Measurements from ENCODE around the gene IGSF9.

IGSF9 gene

DNA sequence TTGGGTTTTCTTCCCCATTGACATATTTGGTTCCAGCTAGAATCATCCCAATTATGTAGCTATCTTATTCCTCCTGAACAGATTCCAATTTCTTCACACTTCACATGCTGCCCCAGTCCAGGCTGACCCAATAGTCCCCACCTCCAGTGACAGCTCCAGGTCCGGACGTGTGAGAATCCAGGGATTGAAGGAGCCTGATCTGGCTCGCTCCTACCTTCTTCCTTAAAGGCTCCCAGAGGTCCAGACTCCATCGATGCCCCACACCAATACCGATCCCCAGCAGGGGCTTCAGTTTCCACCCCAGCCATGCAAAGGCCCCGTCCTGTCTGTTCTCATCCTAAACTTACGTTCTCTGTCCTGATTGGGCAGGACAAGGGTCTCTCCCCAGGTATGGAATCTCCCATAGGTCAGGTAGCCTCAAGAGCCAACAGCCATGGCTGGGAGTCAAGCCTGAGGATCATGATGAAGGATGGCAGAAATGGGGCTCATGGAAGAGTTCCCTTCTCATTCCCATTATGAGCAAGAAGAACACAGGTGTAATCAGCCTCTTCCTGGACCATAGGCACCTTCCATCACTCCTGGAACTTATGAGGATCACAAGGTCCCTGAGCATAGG is 29.0 kb upstream of the IGSF9 start:
- no peak for DNase-seq

DNA sequence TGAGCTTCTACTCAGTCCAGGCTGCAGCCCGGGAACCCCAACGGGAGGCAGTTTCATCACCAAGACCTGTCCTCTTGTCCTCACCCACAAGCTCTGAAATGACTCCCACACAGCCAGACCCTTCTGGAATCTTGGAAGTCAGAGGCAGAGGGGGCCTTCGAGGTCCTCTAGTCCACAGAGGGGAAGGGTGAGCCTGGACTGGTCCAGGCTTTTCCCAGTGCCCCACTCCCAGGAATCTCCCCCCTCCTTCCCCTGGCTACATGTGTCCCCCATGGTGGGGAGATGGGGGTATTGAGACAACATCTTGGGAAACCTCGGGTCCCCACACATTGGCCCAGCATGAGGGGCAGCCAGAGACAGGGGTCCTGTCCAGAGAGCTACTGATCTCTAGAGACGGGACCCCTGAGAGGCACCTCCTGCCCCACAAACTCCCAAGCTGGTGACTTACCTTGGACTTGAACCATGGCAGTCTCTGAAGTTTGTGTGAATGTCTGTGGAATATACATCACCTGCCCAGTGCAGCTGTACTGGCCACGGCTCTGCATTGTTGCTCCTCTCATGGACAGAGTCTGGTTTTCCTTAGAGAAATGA is 28.0 kb upstream of the IGSF9 start:
- no peak for DNase-seq

DNA sequence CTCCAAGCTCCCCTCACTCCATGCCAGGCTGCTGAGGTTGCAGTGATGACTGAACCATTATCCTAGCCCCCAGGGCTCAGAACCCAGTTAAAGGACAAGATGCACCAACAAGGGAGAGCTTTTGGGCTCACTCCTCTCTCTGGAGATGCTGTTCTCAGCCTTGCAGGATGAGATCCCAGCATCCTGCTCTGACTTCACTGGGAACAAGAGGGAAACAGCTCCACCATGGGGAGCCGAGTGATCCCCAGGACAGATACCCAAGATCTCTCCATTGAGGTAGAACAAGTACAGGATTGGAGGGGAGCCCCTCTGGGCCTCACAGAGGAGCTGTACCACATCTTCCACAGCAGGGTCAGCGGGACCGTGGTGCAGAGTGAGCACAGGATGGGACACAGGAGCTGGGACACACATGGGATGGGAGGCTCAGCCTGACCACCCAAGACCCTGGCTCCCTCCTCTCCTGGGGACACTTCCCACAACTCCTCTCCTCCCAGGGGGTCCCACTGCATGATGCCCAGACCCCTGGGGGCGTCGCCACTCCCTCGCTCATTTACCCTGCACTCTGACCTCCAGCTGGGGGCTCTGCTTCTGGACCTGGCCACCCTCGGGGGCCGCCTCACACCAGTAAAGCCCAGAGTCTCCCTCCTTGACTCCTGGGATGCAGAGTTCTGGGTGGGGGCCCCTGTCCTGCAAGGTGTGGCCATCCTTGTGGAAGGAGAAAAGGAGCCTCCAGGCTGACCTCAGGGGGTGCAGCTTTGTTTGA is 27.2 kb upstream of the IGSF9 start:
- no peak for DNase-seq

DNA sequence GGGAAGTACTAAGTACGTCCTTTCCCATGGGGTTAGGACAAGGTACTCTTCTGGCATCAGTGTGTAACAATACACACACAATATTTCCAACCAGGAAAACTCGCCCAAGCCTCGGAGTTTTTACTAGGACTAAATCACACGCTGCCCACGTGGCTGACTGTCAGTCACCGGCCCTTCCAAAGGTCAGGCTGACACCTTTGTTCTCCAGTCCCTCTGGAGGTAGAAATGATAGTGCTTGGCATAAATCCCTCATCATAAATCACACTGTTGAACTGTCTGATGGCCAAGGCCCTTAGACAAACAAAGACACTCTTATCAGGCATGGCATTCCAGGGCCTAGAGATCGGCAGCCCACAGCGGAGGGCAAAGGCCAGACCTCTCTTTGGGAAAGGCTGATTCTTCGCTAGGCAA is 25.5 kb upstream of the IGSF9 start:
- DNase-seq = no peak

DNA sequence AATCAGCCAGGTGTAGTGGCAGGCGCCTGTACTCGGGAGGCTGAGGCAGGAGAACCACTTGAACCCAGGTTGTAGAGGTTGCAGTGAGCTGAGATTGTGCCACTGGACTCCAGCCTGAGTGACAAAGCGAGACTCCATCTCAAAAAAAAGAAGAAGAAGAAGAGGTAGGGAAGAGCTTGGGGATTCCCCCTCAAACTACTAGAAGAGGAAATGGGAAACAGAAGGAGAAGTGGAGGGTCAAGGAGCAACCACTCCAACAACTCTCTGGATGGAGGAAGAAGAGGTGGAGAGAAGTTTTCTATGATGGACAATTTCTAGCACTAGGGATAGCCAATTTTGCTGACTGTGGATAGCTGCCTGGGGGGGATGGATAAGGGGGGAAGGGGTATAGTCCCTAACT is 23.5 kb upstream of the IGSF9 start:
- no peak for DNase-seq

DNA sequence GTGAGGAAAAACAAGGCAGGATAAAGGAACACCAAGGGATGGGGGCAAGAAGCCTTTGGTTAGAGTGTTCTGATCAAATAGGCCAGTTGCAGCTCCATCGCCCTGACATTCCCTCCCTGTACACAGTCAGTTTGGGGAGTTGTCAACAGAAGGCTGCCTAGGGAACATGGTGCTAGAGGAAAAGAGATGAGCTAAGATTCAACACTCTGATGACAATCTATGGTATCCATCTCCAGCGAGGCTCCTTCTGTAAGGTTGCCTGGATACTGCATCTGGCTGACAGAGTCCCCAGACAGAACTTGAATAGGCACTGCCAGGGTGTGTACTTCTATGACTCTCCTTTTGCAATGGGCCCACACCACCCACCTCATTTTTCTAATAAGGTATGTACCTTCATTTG is 19.9 kb upstream of the IGSF9 start:
- no peak for DNase-seq

DNA sequence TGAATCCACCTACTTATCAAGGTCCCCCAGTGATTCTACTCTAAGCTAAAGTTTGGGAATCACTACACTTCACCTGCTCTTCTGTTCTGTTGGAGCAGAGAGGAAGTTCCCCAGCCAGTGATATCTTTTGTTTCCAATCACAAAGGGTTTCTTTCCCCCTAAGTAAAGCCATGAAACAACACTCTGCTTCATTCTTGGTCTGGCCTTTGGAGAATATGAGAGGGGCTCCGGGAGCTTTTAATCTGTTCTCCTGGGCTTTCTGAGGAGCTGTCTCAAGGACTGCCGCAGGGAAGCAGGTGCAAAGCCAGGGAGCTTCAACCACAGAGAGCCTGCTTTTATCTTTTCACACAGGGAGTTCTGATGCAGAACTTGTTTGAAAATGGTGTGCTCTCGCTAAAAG is 18.7 kb upstream of the IGSF9 start:
- DNase-seq = no peak

DNA sequence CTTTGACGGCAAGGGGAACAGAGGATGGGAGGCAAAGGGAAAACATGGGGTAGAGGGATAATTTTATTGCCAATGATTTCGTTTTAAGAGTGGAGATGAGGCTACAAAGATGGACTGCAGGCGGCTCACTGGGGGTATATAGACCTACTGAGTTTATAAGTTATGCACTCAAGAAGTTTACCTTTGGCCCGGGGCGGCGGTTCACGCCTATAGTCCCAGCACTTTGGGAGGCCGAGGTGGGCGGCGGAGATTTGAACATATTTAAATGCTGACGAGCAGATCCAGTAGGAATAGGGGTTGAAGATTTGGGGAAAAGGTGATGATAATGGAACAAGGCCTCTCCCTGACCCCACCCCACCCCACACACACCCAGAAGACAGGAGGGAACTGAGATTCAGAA is 16.8 kb upstream of the IGSF9 start:
- no peak for DNase-seq

DNA sequence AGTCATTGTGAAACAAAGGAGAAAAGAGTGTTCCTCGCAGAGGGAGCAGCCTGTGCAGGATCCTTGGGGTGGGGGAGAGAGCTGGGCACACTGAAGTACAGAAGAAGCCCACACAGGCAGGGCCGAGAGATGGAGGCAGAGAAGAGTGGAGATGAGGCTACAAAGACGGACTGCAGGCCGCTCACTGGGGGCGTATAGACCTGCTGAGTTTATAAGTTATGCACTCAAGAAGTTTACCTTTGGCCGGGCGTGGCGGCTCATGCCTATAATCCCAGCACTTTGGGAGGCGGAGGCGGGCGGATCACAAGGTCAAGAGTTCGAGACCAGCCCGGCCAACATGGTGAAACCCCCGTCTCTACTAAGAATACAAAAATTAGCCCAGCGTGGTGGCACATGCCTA is 16.2 kb upstream of the IGSF9 start:
- no peak for DNase-seq

DNA sequence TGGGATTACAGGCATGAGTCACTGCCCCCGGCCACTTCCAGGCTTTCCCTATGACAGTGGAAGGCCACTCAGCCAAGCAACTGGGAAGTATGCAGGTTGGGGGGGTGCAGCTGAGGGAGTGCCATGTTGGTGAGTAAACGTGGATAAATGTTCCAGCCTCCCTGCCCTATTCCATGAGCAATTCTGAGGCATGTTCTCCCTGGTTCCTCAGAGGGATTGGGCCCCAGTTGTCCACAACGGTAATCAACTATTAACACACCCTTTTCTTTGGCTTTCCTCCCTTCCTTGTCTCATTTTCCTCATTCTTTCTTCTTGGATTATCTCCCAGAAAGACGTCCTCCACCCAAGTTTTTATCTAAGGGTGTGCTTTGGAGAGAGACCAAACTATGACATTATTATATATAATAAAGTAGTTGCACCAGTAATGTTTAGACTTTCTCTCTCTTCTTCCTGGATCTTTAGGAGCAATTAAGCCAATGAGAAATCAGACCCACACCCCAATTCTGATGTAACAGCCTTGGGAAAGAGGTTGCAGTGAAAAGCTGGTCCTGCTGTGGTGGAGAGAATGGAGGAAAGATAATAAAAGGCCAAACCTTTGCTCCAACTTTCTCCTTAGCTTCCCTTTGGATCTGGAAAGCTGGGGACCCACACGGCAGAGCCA is 15.4 kb upstream of the IGSF9 start:
- no peak for DNase-seq

DNA sequence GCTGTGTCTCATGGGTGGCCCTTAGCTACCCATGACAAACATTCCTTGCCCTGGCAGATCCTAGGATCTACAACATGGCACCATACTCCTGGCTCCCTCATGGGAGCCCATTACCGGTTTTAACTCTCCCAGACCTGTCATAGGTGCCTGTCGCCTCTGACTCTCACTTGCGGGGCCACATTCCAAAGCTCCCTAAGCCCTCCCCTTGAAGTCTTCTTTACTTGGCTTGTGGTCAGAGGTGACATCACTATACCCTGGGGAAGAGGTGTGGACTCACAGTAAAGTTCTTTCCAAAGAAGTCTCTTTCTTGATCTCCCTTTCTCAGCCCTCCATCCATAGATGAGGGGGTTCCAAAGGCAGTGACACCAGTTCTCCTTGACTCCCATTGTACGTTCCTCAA is 14.0 kb upstream of the IGSF9 start:
- no peak for DNase-seq

DNA sequence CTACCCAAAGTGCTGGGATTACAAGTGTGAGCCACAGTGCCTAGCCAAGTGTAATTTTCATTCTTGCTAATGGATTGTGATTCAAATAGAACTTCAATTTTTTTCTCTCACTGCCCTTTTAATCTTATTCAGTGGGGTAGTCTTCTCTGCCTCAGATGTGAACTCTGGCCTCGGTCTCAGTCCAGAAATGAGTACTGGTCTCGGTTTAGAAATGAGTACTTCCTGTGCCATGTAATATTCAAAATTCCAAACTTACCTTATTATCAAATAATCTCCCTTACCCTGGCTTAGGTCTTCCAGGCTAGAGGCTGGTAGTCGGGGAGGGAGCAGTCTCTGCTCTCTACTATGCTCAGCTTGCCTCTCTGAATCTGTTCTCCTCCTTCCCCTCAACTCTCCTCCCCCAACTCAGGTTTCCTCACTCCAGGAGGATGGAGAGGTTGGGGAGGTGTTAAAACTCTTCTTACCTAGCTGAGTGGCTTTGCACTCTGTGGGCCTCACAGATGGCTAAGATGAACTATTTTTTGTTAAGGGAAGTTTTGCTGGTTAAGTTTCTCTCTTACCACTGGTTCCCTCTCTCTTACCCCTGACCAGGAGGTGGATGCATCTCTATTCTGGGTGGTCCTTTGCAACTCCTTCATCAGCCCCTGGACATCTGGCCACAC is 13.4 kb upstream of the IGSF9 start:
- DNase-seq = no peak

DNA sequence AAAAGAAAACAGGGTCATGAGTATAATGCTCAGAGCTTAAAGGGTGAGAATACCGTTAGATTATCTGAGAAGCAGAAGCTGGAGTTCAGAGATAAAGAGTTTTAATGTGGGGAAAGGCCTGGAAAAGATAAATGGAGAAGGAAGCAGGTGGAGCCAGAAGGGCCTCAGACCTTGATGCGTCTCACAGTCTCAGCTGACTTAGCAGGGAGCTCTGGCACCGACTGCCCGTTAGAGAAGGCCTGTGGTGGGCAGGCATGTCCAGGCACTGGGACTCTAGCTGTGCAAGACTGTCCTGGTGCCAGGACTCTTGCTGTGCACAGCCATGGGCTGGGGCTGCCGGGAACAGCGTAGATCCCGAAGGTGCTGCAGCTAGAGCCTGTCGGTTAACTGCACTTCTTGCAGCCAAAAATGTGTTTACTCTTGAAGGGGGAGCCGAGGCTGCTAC is 12.4 kb upstream of the IGSF9 start:
- DNase-seq = no peak

DNA sequence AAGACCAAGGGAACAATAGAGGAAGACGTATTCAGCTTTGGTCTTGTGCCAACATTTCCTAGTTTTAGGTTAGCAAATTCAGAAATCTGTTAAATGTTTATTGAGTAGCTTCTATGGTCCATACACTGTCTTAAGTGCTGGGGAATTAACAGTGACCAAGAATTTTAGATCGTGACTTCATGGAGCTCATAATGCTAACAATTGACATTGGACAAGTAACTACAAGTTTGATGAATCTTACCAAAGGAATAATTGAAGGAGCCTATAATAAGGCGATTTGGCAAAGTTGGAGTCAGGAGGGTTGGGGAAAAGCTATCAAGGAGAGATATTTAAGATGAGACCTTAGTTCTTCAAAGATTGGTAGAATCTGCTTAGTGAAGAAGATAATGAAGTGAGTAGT is 10.0 kb upstream of the IGSF9 start:
- DNase-seq = no peak

DNA sequence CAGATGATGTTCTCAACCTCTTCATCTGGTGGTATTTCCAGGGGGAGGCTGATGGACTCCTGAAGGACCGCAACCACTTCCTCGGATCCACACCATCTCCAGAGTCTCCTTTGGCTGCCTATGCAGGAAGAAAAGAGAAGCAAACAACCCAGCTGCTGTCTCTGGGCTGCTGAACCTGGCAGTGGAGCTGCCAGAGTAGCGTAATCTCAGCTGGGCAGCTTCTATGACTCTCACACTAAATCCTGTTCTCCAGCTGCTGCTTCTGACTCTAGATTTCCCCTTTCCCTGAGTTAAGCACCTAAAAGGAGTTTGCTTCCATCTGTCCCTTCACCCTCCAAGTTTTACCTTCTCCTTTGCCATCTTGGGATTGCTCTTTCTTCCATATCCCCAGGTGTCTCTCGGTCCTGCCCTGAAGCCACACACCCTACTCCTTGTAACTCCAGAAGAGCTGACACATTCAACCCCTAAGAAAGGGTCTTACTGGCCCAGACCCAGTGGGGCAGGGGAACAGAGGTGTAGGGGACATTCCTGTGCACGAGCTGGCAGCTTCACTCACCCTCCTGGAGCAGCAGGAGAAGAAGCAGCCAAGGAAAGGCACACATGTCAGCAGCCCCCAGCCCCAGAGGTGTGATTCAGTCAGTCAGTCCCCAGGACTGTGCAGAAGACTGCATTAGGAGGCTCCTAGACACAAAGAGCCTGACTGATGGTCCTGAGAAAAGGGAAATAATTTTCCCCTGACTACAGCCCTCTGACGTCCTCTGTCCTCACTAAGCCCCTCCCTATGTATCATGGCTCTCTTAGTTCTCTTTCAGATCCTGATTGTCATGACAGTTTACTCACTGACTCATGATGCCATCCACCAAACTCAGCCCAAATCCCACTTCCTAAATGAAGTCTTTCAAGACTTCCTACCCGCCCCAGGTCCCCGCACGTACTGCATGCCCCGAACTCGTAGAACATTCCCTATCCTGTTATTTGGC is 8.4 kb upstream of the IGSF9 start, which contains the start of gene SLAMF9:
Gene SLAMF9, minus strand, starts transcription at position 702 of the 980 bp plus-strand sequence. Its CDS starts 100 bp downstream, at position 602.
- DNase-seq = no peak

DNA sequence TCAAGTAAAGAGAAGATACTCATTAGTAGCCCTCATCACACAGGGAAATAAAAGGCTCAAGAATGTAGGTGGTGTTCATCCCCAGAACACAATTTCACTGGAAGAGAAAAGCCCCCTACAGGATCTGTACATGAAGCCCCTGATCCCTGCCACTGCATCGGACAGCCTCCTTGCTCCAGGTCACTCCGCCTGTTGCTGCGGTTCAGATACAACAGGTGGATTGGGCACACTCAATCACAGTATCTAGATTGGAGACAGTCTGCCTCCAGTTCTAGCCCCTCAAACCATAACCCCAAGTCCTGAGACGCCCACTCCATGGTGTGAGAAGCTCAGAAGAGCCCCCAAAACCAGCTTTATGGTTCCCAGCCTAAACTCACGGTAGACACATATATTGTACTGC is 7.5 kb upstream of the IGSF9 start:
- no peak for DNase-seq

DNA sequence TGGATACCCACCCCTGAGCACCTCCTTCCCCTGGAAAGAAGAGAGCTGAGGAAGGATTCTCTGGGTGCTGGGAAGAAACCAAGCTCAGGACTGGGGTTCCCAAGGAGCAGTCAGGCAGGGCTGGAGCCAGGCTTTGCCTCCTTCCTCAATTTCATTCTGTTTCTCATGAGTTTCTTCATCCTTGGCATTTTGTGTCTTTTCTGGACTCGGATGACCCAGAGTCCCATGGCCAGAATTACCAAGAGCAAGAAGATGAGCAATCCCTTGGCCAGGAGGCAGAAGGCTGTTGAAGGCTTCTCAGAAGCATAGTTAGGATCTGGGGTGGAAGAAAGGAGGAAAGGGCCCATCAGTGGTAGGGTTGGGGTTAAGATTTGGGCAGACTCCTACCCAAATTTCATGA is 6.1 kb upstream of the IGSF9 start:
- no peak for DNase-seq

DNA sequence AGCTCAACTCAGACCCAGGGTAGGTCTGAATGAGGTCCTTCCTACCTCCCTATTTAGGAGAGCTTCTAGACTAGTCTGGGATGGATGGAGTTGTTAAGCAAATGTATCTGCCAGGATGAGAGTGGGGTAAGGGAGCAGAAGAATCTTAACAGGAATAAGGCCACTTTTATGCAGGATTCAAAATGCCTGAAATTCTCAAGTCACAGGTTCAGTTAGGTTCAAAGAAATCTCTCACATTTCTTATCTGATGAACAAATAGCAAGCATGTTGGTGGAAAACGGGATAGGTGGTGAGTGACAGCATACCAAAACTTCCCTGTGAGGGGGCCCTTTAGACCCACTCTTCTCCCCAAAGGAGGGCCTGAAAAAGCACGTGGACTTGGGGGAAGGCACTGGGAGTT is 5.6 kb upstream of the IGSF9 start:
- DNase-seq = no peak

DNA sequence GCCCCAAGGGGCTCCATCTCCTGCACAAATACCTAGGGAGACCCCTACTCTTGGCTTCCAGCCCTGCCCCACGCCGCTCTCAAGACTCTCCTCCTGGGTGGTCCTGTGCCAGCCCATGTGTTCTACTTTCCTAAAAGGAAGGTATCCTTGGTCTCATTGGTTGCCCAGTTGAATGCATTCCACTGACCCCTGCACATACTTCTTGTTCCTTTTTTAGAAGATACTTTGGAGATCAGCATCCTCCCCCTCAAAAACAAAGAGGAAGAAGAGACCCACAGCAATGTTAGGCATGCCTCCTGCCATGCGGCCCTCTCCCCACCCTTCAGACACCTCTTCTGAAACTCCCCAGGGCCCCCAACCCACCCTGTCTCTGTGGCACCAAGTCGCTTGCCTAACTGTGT is 4.6 kb upstream of the IGSF9 start:
- DNase-seq = no peak

DNA sequence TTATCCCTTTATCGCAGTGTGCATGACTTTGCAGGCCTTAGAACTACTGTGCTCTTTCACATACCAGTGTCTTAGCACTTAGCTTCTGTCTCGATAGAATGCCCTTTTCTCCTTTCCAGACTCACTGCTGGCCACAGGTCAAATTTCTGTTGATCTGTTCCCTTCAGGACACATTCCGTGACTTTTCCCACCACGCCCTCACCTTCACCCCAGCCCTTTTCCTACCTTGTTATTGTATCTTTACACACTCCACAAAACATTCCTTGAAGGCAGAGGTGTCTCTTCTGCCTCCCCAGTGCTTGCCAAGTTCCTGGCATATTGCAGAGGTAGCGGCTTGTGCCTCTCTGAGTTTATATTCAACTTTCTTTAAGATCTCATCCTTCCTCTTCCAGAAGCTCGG is 3.7 kb upstream of the IGSF9 start:
- DNase-seq = no peak

DNA sequence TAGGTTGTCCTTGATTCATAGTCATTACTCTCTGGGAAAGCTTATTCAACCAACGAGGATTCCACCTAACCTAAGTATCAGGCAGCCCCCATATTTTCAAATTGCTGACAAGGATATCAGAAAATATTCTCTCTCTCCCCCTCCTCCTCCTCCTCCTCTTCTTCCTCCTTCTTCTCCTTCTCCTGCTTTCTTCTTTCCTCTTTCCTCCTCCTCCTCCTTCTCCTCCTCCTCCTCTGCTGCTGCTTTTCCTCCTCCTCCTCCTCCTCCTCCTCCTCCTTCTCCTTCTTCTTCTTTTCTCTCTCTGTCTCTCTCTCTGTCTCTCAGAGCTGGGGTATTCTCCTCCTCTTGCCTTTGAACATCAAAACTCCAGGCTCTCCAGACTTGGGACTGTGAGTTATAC is 2.5 kb upstream of the IGSF9 start:
- DNase-seq = no peak

Data from amygdala (tissue), 56 donors.